HepG2 (cell line): ENCODE measurements around the gene ZKSCAN8. TPM values are rescaled to one million over a fixed set of nuclear protein-coding genes. Genes with fewer than 3 reads are reported as not detected.
A peak's percentile ranks its signal among the peaks of the same experiment; 100 is the strongest.

Source experiments
- ATM ChIP-seq: fragments of 450-650 bp; IDR thresholded peaks from 2 replicates; pipeline ENCODE4 v1.7.1; 2017; ENCODE audit warnings: mild to moderate bottlenecking, borderline replicate concordance
- EED ChIP-seq: sonication (generic); formaldehyde crosslinking; IDR thresholded peaks from 2 replicates; pipeline ENCODE4 v1.5.0; 2020; ENCODE audit warnings: mild to moderate bottlenecking, missing genetic modification reagents
- ELF1 ChIP-seq: sonication (generic); formaldehyde crosslinking; IDR thresholded peaks from 2 replicates; pipeline ENCODE4 v1.4.0; 2020; ENCODE audit warnings: missing genetic modification reagents
- FIP1L1 ChIP-seq: fragments of 200-400 bp; formaldehyde crosslinking; IDR thresholded peaks from 2 replicates; pipeline ENCODE4 v1.6.1; 2018; ENCODE audit warnings: low read depth, mild to moderate bottlenecking, low read length, moderate library complexity, borderline replicate concordance; ENCODE audit not compliant: insufficient read depth
- GATAD1 ChIP-seq: IDR thresholded peaks from 2 replicates; pipeline ENCODE4 v1.6.1; 2016; ENCODE audit warnings: missing genetic modification reagents, missing compliant biosample characterization
- IRF1 ChIP-seq: sonication (generic); formaldehyde crosslinking; IDR thresholded peaks from 2 replicates; pipeline ENCODE4 v1.4.0; 2020; ENCODE audit warnings: low read depth, mild to moderate bottlenecking, missing genetic modification reagents
- KDM2A ChIP-seq: sonication (generic); formaldehyde crosslinking; IDR thresholded peaks from 2 replicates; pipeline ENCODE4 v1.4.0; 2020; ENCODE audit warnings: low read depth, missing genetic modification reagents, borderline replicate concordance
- SNAPC2 ChIP-seq: sonication (generic); formaldehyde crosslinking; IDR thresholded peaks from 2 replicates; pipeline ENCODE4 v1.8.1; 2022; ENCODE audit warnings: mild to moderate bottlenecking, missing genetic modification reagents
- ZKSCAN8 ChIP-seq: IDR thresholded peaks from 2 replicates; pipeline ENCODE4 v1.6.1; 2016; ENCODE audit warnings: borderline replicate concordance, missing genetic modification reagents, missing compliant biosample characterization
- ZNF33A ChIP-seq: sonication (generic); formaldehyde crosslinking; IDR thresholded peaks from 2 replicates; pipeline ENCODE4 v1.5.1; 2020; ENCODE audit warnings: missing genetic modification reagents, mild to moderate bottlenecking, moderate library complexity, borderline replicate concordance
- polyA plus RNA-seq, 8 experiments: library from polyadenylated mRNA; depleted of rRNA in 3 of 8; stranded (reverse) in 7 of 8; unstranded in 1 of 8; fragments of >200 nt; fragmentation: Illumina TruSeq in 4 of 8; extraction: Trizol in 4 of 8; gene quantifications; 2 replicates each; pipeline versions ENCODE4 v1.2.1 to v1.2.3, GENCODE V29; 2011 to 2016; ENCODE audit warnings: low read depth in 4 of 8, missing spikeins in 1 of 8, mixed read lengths in 1 of 8; ENCODE audit not compliant: insufficient read depth in 1 of 8
- total RNA-seq, 5 experiments: library from RNA; depleted of rRNA; stranded (reverse); fragments of >200 nt; fragmentation: Illumina TruSeq; extraction: Trizol; gene quantifications; 2 replicates each; pipeline ENCODE4 v1.2.3, GENCODE V29; 2016; ENCODE audit warnings: low read depth in 1 of 5
- TF ChIP-seq, protein P1 (sequence below): sonication (generic); formaldehyde crosslinking; IDR thresholded peaks from 2 replicates; pipeline ENCODE4 v1.8.0; 2022; ENCODE audit warnings: missing genetic modification reagents, mild to moderate bottlenecking, borderline replicate concordance
- TF ChIP-seq, protein P2 (sequence below): sonication (generic); formaldehyde crosslinking; IDR thresholded peaks from 2 replicates; pipeline ENCODE4 v1.4.0; 2020; ENCODE audit warnings: missing genetic modification reagents
- TF ChIP-seq, protein P3 (sequence below): sonication (generic); formaldehyde crosslinking; IDR thresholded peaks from 2 replicates; pipeline ENCODE4 v1.4.0; 2020; ENCODE audit warnings: mild to moderate bottlenecking, missing genetic modification reagents

ZKSCAN8 gene
- total and polyA plus RNA-seq, 2 of the 13 experiments (the other 11 are each of a cell fraction or from before 2014, with no cell fraction given) = 12.4 to 20.9 TPM

GRCh38 chr6:28104392-28105244, 37.1 kb upstream of the ZKSCAN8 start (continued):
- TF ChIP-seq, protein P1, sequence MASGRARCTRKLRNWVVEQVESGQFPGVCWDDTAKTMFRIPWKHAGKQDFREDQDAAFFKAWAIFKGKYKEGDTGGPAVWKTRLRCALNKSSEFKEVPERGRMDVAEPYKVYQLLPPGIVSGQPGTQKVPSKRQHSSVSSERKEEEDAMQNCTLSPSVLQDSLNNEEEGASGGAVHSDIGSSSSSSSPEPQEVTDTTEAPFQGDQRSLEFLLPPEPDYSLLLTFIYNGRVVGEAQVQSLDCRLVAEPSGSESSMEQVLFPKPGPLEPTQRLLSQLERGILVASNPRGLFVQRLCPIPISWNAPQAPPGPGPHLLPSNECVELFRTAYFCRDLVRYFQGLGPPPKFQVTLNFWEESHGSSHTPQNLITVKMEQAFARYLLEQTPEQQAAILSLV (CRISPR knock-in tag) = no peak; the same call in 1 of the 2 replicates
- TF ChIP-seq, protein P2, sequence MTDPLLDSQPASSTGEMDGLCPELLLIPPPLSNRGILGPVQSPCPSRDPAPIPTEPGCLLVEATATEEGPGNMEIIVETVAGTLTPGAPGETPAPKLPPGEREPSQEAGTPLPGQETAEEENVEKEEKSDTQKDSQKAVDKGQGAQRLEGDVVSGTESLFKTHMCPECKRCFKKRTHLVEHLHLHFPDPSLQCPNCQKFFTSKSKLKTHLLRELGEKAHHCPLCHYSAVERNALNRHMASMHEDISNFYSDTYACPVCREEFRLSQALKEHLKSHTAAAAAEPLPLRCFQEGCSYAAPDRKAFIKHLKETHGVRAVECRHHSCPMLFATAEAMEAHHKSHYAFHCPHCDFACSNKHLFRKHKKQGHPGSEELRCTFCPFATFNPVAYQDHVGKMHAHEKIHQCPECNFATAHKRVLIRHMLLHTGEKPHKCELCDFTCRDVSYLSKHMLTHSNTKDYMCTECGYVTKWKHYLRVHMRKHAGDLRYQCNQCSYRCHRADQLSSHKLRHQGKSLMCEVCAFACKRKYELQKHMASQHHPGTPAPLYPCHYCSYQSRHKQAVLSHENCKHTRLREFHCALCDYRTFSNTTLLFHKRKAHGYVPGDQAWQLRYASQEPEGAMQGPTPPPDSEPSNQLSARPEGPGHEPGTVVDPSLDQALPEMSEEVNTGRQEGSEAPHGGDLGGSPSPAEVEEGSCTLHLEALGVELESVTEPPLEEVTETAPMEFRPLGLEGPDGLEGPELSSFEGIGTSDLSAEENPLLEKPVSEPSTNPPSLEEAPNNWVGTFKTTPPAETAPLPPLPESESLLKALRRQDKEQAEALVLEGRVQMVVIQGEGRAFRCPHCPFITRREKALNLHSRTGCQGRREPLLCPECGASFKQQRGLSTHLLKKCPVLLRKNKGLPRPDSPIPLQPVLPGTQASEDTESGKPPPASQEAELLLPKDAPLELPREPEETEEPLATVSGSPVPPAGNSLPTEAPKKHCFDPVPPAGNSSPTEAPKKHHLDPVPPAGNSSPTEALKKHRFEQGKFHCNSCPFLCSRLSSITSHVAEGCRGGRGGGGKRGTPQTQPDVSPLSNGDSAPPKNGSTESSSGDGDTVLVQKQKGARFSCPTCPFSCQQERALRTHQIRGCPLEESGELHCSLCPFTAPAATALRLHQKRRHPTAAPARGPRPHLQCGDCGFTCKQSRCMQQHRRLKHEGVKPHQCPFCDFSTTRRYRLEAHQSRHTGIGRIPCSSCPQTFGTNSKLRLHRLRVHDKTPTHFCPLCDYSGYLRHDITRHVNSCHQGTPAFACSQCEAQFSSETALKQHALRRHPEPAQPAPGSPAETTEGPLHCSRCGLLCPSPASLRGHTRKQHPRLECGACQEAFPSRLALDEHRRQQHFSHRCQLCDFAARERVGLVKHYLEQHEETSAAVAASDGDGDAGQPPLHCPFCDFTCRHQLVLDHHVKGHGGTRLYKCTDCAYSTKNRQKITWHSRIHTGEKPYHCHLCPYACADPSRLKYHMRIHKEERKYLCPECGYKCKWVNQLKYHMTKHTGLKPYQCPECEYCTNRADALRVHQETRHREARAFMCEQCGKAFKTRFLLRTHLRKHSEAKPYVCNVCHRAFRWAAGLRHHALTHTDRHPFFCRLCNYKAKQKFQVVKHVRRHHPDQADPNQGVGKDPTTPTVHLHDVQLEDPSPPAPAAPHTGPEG (CRISPR knock-in tag) = peak; percentile 97
- peak; percentile 95 for TF ChIP-seq ZNF33A (CRISPR knock-in tag)
- TF ChIP-seq GATAD1 = peak; percentile 89
- no peak for TF ChIP-seq IRF1 (CRISPR knock-in tag)
- peak; percentile 98 for TF ChIP-seq KDM2A (CRISPR knock-in tag)
- TF ChIP-seq ELF1 (CRISPR knock-in tag) = peak; percentile 88
- TF ChIP-seq, protein P3, sequence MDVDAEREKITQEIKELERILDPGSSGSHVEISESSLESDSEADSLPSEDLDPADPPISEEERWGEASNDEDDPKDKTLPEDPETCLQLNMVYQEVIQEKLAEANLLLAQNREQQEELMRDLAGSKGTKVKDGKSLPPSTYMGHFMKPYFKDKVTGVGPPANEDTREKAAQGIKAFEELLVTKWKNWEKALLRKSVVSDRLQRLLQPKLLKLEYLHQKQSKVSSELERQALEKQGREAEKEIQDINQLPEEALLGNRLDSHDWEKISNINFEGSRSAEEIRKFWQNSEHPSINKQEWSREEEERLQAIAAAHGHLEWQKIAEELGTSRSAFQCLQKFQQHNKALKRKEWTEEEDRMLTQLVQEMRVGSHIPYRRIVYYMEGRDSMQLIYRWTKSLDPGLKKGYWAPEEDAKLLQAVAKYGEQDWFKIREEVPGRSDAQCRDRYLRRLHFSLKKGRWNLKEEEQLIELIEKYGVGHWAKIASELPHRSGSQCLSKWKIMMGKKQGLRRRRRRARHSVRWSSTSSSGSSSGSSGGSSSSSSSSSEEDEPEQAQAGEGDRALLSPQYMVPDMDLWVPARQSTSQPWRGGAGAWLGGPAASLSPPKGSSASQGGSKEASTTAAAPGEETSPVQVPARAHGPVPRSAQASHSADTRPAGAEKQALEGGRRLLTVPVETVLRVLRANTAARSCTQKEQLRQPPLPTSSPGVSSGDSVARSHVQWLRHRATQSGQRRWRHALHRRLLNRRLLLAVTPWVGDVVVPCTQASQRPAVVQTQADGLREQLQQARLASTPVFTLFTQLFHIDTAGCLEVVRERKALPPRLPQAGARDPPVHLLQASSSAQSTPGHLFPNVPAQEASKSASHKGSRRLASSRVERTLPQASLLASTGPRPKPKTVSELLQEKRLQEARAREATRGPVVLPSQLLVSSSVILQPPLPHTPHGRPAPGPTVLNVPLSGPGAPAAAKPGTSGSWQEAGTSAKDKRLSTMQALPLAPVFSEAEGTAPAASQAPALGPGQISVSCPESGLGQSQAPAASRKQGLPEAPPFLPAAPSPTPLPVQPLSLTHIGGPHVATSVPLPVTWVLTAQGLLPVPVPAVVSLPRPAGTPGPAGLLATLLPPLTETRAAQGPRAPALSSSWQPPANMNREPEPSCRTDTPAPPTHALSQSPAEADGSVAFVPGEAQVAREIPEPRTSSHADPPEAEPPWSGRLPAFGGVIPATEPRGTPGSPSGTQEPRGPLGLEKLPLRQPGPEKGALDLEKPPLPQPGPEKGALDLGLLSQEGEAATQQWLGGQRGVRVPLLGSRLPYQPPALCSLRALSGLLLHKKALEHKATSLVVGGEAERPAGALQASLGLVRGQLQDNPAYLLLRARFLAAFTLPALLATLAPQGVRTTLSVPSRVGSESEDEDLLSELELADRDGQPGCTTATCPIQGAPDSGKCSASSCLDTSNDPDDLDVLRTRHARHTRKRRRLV (CRISPR knock-in tag) = peak; percentile 72; the same call in 1 of the 2 replicates
- TF ChIP-seq SNAPC2 (CRISPR knock-in tag) = no peak
- TF ChIP-seq FIP1L1 = peak; percentile 68; the same call in 1 of the 2 replicates
- TF ChIP-seq ZKSCAN8 = peak; percentile 61; the same call in 1 of the 2 replicates
- peak; percentile 95; the same call in 1 of the 2 replicates for TF ChIP-seq EED (CRISPR knock-in tag)
- TF ChIP-seq ATM = no peak
